ENCODE measurements around the gene MSRB3. TPM values are rescaled to one million over a fixed set of nuclear protein-coding genes. Genes with fewer than 3 reads are reported as not detected.

MSRB3 gene
- total and polyA plus RNA-seq, 2 of the 8 experiments (the other 6 are each of a cell fraction or from before 2014, with no cell fraction given): 0.32 to 1.2 TPM

DNA sequence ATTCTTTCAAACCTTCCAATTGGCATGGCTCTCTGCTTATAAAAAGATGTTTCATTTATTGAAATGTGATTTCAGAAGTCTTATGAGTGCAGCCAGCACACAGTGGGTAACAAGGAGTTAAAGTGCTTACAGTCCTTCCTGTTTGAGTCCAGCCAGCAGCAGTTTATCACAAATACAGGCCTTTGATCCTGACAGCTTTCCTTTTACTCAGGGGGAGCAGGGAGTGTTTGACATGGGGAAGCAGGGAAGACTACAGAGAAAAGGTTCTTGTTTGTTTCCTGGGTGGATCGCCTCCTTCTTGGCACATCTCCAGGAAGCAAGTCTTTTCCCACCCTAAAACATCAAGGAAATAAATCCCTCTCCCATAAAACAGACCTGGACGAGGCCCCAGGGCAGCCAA is 216.1 kb downstream of the MSRB3 start:
- Histone ChIP-seq H2BK15ac (ENCODE audit: low read length) (no peak overlapping the region), H2BK5ac (ENCODE audit: low read depth, low read length) (no peak overlapping the region), H3K23ac (ENCODE audit: insufficient read length) (no peak overlapping the region), H2AFZ (ENCODE audit: low read length) (no peak overlapping the region), H4K91ac (replicated peaks; ENCODE audit: insufficient read length, low read length) (no peak overlapping the region), H3K79me1 (ENCODE audit: low read depth, low read length) (no peaks in the 10 kb centered on the region), H4K20me1 (replicated peaks in 1 of 2; ENCODE audit: control insufficient read depth in 1 of 2, insufficient read depth in 2 of 2, low read length in 2 of 2) (no peaks in the 10 kb centered on the region), H3K4me3 (ENCODE audit: extremely low read depth in 1 of 4, insufficient read depth in 2 of 4, low read depth in 3 of 4, low read length in 4 of 4) (no peak overlapping the region), H3K27ac (ENCODE audit: low read depth, low read length) (no peak overlapping the region), H2BK12ac (ENCODE audit: low read depth, low read length) (no peak overlapping the region), H3K9me3 (ENCODE audit: insufficient read depth in 2 of 2, low read depth in 1 of 2, low read length in 1 of 2) (no peaks in the 10 kb centered on the region), H3K4ac (replicated peaks; ENCODE audit: insufficient read length, low read depth, low read length) (no peak overlapping the region), H4K5ac (ENCODE audit: insufficient read length, low read depth, low read length) (no peak overlapping the region), H3K36me3 (ENCODE audit: control insufficient read depth in 2 of 4, insufficient read depth in 4 of 4, low read length in 3 of 4) (no peaks in the 10 kb centered on the region), H3K9ac (replicated peaks in 1 of 4; ENCODE audit: extremely low read depth in 1 of 4, low read depth in 3 of 4, low read length in 3 of 4) (no peak overlapping the region), H3K14ac (ENCODE audit: insufficient read length) (no peak overlapping the region), H3K18ac (ENCODE audit: extremely low read depth, low read length) (no peak overlapping the region), H3K56ac (replicated peaks; ENCODE audit: insufficient read length, low read depth, low read length) (no peak overlapping the region), H2BK120ac (replicated peaks; ENCODE audit: low read depth, low read length) (no peak overlapping the region), H3K27me3 (replicated peaks in 1 of 4; ENCODE audit: control insufficient read depth in 3 of 4, extremely low read depth in 1 of 4, insufficient read depth in 3 of 4, low read length in 3 of 4) (no peaks in the 10 kb centered on the region), H3K4me2 (ENCODE audit: insufficient read depth in 1 of 2, low read depth in 2 of 2, low read length in 2 of 2) (no peak overlapping the region), H3K4me1 (replicated peaks in 1 of 4; ENCODE audit: control insufficient read depth in 3 of 4, insufficient read depth in 4 of 4, low read length in 3 of 4) (peaks cover 0 to 4% (median 2%) of the 10 kb centered on the region in 4 experiments; a peak in 2 of 7 replicates), H2BK20ac (ENCODE audit: low read length) (no peak overlapping the region), H4K8ac (ENCODE audit: extremely low read depth, insufficient read depth, low read length) (no peak overlapping the region), H3K79me2 (ENCODE audit: control insufficient read depth in 1 of 2, insufficient read depth in 2 of 2, low read length in 2 of 2) (no peaks in the 10 kb centered on the region), H3K23me2 (ENCODE audit: low read depth, low read length) (no peaks in the 10 kb centered on the region), H2AK5ac (ENCODE audit: low read depth, low read length) (no peak overlapping the region)
- ChIA-PET POLR2A (ENCODE audit: partially characterized antibody) (no interaction called here), CTCF (ENCODE audit: partially characterized antibody) (interaction anchor here (1.3 kb wide), 1 partner anchor 15 kb away, joined by 4 read pairs; no protein-coding TSS in a partner anchor)
- DNase-seq (ENCODE audit: low read depth in 1 of 2, low spot score in 2 of 2) (no peak), FAIRE-seq (no peak)
- 86% methylated on average over 2 of the region's 2 CpGs; no CpG with 5 or more reads in 1 of the 2 experiments for WGBS, 2 experiments (ENCODE audit: extremely low coverage in 1 of 2, insufficient coverage in 1 of 2, insufficient read length in 1 of 2, insufficient replicate concordance in 2 of 2, low coverage in 1 of 2, low lambda C conversion rate in 2 of 2, missing lambda C conversion rate in 1 of 2)
- TF ChIP-seq EP300 (IDR thresholded peaks at IDR 0.05; ENCODE audit: borderline replicate concordance in 1 of 2, low read depth in 2 of 2, low read length in 2 of 2) (no peak), RNF2 (IDR thresholded peaks at IDR 0.05; ENCODE audit: borderline replicate concordance, low read depth, low read length, missing control alignments, poor library complexity, severe bottlenecking) (no peak), SIRT6 (IDR thresholded peaks at IDR 0.05; ENCODE audit: low read length) (no peak), ZNF274 (IDR thresholded peaks at IDR 0.05; ENCODE audit: borderline replicate concordance, extremely low read depth, low read length) (no peak), CHD1 (IDR thresholded peaks at IDR 0.05; ENCODE audit: low read depth, low read length) (no peak), SP4 (IDR thresholded peaks at IDR 0.05; ENCODE audit: low read length) (no peak), JUND (IDR thresholded peaks at IDR 0.05; ENCODE audit: low read length) (no peak), TAF1 (IDR thresholded peaks at IDR 0.05; ENCODE audit: low read depth, low read length) (no peak)
- TF ChIP-seq, protein P1, sequence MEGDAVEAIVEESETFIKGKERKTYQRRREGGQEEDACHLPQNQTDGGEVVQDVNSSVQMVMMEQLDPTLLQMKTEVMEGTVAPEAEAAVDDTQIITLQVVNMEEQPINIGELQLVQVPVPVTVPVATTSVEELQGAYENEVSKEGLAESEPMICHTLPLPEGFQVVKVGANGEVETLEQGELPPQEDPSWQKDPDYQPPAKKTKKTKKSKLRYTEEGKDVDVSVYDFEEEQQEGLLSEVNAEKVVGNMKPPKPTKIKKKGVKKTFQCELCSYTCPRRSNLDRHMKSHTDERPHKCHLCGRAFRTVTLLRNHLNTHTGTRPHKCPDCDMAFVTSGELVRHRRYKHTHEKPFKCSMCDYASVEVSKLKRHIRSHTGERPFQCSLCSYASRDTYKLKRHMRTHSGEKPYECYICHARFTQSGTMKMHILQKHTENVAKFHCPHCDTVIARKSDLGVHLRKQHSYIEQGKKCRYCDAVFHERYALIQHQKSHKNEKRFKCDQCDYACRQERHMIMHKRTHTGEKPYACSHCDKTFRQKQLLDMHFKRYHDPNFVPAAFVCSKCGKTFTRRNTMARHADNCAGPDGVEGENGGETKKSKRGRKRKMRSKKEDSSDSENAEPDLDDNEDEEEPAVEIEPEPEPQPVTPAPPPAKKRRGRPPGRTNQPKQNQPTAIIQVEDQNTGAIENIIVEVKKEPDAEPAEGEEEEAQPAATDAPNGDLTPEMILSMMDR (IDR thresholded peaks at IDR 0.05; ENCODE audit: control extremely low read depth in 1 of 3, insufficient read depth in 1 of 3, low read depth in 1 of 3, low read length in 3 of 3): no peak
- TF ChIP-seq, protein P2, sequence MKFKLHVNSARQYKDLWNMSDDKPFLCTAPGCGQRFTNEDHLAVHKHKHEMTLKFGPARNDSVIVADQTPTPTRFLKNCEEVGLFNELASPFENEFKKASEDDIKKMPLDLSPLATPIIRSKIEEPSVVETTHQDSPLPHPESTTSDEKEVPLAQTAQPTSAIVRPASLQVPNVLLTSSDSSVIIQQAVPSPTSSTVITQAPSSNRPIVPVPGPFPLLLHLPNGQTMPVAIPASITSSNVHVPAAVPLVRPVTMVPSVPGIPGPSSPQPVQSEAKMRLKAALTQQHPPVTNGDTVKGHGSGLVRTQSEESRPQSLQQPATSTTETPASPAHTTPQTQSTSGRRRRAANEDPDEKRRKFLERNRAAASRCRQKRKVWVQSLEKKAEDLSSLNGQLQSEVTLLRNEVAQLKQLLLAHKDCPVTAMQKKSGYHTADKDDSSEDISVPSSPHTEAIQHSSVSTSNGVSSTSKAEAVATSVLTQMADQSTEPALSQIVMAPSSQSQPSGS (IDR thresholded peaks at IDR 0.05; ENCODE audit: low read length): no peak
